HG03457 (cell line): ENCODE measurements around the gene TADA2B.

ENCODE experiments used
- ATAC-seq: cut with Tn5 transposase; IDR thresholded peaks from one replicate; pipeline ENCODE4 v1.9.1; 2021; ENCODE audit warnings: moderate number of reproducible peaks; ENCODE audit not compliant: unreplicated experiment

The TADA2B gene

DNA sequence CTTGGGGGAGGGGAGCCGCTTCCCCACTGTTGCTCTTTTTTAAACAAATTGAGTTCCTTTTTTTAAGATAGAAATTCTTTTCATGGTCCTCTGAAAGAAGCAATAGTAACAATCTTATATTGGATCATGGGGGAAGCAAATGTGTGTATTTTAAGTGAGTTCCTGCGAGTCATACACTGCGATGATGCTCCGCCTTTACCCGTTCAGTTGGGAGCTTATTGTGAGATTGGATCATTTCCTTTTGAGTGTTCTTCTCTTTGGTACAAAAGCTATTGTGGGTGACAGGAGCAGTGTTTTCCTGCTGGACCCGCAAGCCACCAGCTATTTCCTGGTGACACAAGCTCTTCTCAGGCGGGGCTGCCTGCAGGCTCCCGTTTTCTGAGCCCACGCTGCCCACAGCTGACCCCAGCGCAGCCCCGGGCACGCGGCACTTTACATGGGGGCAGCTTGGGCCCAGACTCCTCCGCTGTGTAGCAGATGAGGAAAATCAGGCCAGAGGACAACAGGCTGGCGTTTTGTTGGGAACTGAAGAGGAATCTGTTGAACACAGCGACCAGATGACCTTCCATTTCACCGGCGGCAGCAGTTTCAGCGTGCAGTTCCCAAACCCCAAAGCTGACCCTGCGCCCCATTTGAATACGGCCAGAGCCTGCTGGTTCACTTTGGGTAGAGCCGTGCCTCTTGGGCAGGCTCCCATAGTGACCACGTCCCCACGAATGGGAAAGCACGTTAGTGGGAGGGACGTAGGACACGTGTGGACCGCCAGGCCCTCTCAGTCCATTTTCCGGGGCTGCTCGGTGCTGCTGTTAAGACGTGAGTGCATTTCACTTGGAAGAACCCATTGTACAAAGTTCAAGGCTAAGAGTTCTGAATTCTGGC, 12.2 kb downstream of the TADA2B start:
- ATAC-seq = no peak

DNA sequence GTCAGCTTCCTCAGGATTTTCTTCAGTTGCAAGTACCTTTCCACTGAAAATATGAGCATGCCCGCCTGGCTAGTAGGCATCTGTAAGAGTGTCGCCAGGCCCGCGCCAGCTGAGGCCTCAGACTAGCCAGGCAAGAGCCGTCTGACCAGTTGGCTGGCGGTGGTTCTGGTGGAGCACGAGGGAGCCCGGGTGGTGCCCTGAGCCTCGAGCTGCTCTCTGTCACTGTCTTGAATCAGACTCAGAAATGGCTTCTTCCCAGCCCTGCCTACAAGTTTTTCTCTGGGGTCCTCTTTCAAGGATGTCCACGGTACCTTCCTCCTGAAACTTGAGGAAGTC, 12.8 kb downstream of the TADA2B start:
- ATAC-seq = no peak

DNA sequence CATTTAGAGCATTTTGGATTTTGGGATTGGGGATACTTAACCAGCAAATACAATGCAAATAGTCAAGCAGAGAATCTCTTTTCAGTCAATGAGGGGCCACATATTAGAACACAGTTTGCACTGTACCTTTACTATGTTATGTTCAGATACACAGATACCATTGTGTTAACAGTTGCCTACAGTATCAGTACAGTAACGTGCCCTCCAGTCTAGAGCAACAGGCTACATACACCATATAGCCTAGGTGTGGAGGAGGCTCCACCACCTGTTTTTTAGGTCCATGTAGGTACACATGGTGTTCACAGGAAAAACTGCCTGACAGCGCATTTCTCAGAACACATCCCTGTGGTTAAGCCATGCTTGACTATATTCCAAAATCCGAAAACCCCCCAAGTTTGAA, 15.6 kb downstream of the TADA2B start:
- ATAC-seq = no peak

DNA sequence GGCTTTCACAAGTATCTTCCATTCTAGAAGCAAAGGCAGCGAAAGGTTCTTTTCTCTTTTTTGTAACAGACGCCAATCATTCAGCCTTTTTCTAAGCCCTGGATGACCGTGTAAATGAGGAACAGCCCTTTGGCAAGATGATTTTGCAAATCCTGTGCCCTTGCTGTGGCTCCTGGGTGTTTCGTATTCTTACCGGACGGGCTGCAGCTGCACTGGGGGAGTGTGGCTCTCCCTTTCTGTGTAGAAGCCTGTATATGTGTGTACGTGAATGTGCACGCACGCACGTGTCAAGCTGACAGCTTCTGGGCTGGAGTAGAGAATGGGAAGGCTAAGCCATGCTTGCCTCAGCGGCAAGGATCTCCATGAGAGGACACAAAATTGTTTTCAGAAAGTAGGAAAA, 16.5 kb downstream of the TADA2B start:
- no peak for ATAC-seq

DNA sequence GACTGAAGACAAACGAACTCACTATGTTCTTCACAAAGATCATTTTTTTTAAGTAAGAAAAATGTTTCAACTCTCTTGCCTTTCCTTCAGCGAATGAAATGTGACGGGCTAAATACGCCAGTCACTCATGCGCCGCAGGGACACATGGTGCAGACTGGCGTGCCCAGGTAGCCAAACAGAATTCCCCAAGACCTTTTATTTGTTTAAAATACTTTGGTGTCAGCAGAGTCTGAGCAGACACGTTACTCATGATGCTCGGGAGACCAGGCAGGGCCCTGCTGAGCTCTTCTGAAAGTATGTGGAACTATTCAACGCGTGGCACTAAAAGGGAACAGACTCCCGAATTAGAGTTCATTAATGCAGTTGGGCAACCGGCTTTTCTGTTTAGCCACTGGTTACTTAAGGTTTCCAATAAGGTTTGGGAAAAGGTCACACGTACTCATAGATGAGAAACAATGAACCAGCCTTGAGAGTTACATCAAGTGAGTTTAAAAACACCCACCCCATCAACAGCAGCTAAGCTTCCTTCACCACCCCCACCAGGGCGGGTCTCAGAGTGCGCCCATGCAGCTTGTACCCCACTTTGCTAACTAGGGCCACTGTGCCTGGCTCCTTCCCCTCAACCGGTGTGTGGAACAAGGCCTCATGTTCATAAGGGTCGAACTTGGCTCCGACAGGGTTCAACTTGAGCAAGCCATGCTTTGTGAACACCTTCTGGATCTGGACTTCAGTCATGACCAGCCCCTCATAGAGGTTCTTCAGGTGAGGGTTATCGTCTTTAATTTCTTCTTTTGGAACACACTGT, 17.4 kb downstream of the TADA2B start:
- ATAC-seq = no peak

DNA sequence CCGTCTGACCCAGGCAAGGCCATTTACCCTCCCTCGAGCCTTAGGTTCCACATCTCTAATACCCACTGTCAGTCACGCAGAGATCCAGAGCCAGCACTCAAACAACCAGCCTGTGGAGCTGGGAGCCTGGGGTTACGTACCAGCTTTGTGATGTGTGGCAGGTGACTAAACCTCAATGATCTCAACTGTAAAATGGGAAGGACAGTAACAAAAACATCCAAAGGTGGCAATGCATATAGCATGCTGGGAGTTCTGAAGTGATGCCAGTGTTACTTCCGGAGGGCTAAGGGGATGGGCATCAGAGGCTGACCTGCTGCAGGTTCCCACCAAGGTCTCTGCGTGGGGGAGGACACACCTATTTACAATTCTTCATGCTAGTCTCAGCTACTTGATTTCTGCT, 18.6 kb downstream of the TADA2B start:
- ATAC-seq = no peak

DNA sequence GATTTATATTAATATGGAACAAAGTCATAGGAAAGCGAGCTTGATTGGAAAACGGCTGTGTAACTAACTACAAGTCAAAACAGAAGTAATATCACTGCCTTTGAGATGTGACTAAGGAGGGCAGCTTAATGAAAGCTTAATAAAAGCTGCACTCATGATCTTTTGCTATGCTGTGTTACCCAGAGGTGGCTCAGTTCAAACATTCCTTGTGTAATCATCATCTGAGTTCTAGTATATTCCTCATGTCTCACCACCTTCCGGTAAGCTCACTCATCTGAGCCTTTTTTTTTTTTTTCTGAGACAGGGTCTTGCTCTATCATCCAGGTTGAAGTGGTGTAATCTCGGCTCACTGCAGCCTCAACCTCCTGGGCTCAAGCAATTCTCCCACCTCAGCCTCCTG, 19.6 kb downstream of the TADA2B start:
- no peak for ATAC-seq

DNA sequence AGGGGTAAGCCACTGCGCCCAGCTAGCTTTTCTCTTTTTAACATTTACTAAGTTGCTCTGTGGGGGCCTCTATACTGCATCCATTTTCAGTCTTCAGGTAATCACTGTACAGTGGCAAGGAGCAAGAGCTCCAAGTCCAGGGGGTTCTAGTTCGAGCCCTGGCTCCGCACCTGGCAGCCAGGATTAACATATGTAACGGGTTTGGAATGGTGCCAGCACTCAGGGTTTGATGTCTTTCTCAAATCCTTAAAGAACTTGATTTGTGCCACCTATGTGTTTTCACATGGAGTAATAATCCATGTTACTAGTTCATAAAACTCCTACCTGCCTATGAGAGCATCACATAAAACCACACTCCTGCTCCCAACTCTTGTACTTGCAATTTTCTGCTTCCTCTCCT, 20.2 kb downstream of the TADA2B start:
- no peak for ATAC-seq

DNA sequence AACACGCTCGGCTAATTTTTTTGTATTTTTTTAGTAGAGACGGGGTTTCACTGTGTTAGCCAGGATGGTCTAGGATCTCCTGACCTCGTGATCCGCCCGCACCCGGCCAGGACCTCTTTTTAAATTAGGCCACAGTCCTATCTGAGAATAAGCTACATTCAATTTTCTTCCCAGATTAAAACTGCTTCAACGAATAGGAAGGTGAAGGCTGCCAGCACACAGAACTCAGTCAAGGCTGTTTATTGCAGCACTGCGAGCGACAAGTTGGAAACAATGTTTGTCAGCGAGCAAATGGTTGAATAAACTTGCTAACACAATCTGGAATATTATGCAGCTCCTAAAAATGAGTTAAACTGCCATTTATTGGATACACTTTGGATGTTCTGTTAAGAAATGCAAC, 22.8 kb downstream of the TADA2B start:
- ATAC-seq = no peak

DNA sequence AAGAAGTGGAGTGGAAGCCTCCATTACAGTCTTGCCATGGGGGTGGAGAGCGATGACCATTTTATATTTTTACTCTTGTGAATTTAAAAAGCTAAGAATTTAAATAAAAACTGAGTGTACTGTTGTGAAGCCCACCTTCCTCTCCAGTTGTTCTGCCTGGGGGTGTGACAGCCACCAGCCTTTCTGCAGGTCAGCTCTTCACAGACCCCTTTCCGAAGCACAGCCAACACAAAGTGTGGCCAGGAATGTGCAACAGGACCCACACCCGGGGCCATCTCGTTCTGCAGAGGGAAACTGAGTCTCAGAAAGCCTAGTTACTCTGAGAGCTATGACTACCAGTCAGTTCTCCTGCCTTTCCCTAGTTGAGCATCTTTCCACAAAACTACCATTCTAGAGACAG, 23.3 kb downstream of the TADA2B start:
- ATAC-seq = no peak

DNA sequence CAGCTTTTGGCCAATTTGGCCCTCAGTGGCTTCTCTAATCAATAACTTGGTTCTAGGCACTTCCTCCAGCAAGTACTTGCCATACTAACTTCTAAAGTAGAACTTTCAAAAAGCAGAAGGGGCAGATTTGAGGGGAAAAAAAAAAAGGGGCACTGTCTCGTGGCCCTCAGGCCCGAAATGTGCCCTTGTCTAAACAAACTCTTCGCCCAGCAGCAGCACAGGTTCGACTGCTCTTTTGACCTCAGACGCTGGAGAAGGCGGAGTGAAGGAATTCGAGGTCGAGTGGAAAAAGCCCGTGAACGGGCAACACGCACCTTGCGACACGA, 23.9 kb downstream of the TADA2B start:
- ATAC-seq = no peak

DNA sequence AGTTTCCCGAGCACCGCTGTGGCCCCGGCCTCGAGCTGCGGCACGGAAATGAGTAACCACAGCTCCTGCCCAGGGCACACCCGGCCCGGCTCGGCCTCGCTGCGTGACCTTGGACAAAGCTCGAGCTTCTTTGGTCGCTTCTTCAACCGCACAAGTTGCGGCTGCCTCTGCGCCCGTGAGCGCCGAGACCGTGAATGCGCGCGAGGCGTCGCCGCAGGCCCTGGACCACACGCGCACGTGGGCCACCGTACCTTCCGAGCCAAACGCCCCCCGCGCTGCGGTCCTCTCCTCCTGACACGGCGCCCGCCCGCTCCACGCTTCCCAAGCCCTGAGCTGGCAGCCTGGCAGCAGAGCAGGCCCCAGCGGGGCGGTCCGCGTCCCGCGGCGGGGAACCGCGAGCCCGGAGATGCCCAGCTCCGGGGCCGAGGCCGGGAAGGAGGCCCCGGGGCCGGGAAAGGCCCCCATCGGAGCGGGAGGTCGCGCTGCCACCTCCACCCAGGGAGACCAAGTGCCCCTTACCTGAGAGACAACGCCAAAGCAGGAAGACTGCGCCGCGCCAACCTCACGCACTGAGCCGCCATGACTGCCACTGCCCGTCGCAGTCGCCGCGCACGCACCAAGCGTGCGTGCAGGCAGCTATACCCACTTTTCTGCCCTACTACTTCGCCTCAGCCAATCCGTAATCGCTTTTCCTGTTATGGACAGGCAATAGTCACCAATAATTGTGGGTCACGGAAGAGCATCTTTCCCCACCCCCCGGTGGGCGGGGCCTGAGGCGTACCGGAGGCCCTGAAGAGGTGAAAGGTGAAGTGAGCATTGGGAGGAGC, 24.5 kb downstream of the TADA2B start, which contains the start of gene GRPEL1:
GRPEL1 (minus strand) TSS at position 613 of the 827 bp plus-strand sequence; CDS start at position 581, 32 bp downstream.
- peak; percentile 93 for ATAC-seq

DNA sequence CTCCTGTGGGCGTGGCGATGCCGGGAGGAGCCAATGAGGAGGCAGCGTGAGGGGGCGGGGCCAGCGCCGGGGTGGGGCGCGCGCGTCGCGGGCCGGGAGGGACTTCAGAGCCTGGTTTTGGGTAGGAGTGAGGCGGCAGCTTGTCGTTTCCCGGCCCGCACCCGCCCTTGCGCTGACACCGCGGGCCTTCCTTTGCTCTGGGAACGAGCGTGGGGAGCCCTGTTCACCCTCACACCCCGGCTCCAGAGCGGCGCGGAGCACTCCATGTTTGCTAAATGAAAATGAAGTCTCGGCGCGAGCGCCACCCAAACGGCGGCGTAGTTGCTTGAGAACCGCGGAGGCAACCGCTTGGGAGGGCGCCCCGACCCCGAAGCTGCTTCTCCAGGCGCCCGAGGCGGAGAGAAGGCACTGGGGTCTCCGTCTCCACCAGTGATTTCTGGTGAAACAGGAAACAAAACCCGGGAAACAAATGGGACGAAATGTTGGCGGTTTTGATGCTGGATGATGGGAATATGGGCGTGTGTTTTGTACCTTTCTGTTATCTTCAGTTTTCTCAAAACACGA, 25.2 kb downstream of the TADA2B start:
- ATAC-seq = no peak

DNA sequence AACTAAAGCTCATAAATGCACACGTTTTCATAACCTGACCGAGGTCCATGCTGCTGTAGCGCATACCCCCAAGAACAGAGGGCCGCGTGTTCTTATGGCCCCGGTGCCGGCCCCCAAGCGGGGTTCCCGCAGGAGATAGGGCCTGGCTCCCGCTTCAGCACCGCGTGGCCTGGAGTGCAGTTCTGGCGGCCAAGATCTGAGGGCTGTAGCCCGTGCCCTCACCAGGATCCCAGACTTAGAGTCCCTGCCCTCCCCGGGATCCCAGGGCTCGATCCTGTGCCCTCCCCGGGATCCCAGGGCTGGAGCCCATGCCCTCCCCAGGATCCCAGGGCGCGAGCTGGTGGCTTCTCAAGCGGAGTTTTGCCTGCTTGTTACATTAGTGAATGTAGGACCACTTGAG, 25.7 kb downstream of the TADA2B start:
- no peak for ATAC-seq

DNA sequence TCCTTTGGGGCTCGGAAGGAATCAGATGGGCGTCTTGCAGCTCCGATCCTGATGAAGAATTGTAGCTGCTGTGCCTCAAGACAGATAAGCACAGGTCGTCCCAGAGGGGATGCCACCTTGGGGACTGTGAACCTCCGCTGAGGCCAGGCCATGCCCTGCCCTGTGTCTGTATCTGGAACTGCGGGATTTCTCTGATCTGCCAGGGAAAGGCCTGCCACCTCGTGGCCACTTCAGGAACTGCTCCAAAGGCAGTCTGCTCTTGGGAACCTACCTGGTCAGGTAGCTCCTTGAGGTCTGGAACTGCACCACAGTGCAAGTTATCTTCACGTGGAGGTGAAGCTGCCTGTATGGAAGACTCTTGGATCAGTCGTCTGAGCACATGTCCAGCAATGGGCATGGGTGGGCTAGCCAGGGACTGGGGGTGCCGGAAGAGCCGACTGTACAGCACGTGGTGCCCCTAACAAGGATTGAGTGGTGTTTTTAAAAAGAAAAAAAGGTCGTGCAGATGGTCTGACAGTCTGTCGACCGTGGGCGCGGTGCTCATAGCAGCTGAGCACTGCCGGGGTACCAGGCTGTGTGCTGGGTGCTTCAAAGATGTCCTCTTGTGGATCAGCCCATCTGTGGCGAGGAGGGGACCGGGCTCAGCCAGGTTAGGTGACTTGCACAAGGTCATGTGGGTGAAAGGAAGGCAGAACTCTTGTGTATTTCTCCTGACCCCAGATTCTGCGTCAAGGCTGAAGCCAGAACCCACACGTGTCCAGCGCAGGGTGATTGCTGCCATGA, 27.7 kb downstream of the TADA2B start:
- ATAC-seq = no peak

DNA sequence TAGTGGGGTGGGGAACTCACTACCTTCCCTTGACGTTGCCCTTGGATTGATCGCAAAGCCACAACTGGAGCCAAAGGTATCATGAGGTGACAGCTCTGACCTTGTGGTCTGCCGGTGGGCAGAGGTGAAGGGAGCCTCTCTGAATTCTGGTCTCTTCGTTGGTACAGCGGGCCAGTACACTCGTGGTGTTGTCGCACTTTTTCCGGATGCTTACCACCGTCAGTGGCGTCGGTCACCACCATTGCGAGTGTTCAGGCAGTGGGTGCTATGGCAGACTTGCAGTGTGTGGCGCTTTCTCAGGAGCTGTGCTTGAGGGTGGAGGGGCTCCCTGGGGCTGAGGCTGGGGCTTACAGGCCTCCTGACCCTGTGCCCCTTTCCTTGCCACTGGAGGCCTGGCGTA, 29.9 kb downstream of the TADA2B start:
- ATAC-seq = no peak

DNA sequence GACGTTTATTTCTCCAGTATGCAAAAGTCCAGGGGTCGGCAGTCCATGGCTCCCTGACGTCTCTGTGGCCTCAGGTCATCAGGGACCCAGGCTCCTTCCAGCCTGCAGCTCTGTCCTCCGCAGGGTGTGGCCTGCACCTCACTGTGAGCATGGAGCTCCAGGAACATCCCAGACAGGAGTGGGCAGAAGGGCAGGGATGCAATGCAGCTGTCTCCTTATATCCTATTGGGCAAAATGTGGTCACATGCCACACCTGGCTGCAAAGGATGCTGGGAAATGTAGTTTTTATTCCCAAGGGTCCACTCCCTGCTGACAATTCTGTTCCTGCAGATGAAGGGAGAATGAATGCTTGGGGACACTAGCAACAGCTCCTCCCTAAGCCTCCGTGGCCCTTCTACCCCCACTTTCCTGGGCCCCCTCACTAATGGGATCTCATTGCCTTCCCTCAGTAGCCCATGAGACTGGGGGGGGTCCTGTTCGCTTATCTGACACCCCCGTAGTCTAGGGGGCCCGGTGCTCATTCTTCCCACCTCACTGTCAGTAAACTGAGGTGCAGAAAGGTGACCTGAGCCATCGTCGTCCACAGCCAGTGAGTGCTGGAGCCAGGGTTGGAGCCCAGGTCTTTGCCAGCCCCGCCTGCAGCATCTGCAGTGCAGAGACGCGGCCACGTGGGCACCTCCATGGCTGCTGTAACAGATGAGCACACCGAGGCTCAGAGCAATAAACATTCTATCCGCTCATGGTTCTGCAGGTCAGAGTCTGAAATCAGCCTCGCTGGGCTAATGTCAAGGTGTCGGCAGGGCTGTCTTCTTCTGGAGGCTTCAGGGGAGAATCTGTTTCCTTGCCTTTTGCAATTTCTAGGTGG, 30.6 kb downstream of the TADA2B start:
- no peak for ATAC-seq

DNA sequence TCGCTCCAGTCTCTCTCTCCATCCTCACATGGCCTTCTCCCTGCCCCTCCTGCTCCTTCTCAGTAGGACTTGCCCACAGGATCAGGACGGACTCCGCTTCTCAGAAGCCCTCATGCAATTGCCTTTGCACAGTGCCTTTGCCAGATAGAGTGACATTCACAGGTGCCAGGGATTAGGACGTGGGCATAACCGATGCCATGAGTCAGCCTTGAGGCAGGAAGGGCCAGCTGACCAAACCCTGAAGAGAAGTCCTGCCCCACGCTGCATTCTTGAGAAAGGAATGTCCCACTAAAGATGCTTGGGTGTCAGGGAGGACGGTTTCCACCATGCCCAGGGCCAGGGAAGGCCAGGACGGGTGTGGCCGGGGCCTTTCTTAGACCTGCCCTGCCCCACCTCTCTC, 31.3 kb downstream of the TADA2B start:
- ATAC-seq = no peak

DNA sequence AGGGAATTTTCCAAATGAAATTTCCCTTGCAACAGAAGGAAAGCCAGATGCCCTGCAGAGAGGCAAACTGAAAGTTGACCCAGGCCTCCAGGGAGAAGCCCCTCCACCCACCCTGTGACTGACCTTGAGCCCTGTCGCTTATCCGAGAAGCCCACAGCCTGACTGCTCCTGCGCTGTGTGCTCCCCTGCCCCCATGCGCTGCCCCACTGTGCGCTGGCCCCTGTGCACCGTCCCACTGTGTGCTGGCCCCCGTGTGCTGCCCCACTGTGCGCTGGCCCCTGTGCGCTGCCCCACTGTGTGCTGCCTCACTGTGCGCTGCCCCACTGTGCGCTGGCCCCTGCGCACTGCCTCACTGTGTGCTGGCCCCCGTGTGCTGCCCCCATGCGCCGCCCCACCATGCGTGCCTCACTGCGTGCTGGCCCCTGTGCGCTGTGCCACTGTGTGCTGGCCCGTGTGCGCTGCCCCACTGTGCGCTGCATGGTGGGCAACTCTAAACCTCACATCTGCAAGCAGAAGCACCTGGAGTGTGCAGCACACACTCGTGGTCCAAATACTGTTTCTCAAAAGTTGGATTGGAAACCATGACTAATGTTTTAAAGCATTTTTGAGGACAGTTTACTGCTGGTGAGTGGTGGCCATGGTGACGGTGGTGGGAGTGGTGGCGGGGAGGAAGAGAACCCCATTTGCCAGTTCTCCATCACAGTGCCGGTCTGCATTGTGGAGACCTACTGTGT, 33.0 kb downstream of the TADA2B start:
- ATAC-seq = no peak
